NCI-H345 treated with DMSO at 0.1 percent for 48 hours (cell line): ENCODE results near the gene TAL1.

ENCODE experiments used
- DNase-seq: peaks from one replicate; lab custom pipeline; 2025; ENCODE audit not compliant: unreplicated experiment; lab: John Stamatoyannopoulos, UW

TAL1 gene

GRCh38 chr1:47229886-47230691 lies 1.9 kb downstream of the TAL1 start:
- no peak for DNase-seq

DNA sequence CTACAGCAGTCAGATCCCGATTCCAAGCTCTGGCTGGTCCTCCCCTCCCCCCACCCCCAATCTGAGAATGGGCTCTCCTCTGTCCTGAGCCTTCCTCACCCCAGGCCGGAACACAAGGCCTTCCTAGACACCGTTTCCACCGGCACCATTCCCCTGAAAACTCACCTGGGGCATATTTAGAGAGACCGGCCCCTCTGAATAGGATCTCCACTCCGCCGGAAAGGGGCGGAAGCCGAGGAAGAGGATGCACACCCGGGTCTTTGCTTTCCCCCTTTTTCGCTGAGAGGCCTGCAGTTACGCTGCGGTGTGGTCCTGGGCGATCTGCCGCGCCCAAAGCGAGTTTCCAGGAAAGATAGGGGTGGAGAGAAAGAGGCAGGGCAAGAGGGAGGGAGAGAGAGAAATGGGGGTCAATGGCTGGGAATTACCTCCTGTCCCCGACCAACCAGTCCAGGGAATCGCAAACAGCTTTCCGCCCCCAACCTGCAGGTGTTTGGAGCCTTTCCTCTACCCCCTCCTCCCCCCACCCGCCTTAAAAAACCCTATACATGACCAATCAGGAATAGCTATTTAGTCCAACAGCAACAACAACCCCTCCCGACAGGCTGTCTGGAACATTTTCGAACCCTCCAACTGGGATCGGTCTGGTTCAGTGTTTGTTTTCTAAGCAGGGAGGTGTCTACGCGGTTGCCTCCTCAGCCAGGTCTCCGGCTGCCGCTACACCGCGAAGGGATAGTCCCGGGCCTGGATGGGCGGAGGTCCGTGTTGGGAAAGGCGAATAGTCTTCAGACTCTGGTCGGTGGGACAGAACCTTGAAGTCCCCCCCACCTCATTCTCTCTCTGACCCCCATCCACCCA lies 2.8 kb downstream of the TAL1 start:
- DNase-seq: no peak

DNA sequence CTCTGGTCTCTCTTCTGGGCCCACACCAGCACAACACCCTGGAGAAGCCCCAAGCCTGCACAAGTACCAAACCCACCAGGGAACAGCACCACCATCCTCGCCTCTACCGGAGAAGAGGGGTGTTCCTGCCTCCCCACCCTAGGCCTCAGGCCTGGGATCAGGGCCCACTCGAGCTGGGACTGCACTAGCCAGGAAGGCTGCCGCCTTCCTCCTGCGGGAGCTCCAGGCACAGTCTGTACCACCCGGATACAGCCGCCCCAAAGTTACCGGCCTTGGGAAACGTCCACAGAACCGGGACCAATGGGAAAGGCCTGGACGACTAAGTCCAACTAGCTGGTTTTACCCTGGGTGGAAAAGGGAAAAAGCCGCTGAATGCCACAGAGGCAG lies 3.4 kb downstream of the TAL1 start:
- DNase-seq: no peak

DNA sequence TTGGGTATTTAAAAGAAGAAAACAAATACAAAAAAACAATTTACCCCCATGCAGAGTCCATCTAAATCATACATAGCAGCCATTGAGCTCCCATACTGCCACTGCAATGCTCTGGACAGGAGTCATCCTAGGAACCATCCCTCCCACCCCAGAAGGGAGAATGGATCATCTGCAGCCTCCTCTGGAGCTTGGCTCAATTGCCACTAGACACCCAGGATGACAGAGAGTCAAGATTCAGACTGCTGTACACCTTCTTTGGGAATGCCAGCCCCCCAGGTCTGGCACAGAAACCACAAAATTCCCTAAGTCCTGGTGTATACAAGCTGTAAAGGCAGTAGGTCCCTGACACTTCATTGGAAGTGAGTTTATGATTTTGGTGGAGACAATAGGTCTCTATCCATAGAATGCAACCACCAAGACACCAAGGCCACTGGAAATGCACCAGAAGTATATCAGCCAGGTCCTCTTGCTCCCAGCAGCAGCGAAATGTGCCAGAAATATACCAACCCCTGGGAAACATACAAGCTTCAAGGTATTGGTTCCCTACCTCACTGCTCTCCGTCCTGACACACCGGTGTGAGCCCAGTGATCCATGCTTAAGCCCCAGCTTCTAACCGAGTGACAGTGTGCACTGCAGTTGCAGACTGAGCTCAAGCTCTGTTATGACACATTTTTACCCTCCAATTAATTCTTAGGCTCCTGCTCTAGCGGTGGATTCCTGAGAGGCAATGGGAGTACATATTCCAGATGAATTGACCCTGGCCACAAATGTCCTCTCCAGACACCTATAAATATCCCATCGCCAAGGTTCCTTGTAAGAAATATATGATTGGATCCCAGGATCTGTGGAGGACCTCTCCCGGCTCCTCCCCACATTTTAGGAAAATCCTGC lies 4.4 kb downstream of the TAL1 start:
- DNase-seq: no peak

DNA sequence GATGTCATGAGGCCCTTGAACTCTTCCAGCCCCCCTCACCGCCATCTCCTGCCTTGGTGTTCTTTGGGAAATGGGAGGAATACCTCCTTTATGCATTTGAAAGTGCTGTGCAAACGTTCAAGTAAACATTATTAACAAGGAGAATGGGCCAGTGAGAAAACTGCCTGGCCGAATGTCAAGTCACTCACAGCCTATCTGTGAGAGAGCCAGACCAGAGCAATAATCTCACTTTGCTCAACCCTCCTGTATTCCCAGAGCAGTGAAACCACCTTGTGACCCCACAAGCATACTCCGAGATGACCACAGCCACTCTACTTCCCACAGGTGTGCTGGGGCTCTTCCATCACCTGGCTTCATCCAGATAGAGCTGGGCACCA lies 5.2 kb downstream of the TAL1 start:
- no peak for DNase-seq

GRCh38 chr1:47226121-47226838 lies 5.7 kb downstream of the TAL1 start:
- DNase-seq: no peak

GRCh38 chr1:47225430-47226100 lies 6.5 kb downstream of the TAL1 start:
- no peak for DNase-seq

DNA sequence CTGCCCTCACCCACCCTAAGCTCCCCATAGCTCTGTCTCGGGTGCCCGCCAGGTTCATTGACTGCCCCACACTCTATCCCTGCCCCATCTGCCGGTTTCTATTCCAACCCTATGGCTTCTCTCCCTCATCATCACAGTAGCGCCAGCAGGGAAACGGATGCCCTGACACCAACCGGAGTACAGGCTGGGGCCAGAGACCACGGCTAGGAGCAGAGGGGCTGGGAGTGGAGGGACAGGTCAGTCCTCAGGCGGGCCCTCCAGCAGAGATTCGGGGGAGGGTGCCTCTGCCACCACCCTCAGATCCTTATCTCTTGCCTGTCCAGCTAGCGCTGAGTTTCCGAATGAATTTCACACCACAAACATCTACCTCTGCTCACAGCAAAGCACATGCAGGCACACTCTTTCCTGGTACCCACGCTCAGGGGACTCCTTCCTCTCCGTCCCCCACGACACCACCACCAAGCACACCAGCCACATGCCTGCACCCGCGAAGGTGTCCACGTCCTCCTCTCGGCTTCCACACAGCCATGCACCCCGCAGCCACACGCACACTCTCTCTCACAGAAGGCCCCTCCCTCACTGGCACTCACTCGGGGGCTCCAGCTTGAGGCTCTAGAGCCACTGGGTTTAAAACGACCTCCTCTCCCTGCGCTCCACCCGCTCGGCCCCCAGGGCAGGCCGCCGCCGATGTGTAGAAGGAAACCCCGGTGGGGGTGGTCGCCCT lies 7.2 kb downstream of the TAL1 start:
- DNase-seq: no peak

DNA sequence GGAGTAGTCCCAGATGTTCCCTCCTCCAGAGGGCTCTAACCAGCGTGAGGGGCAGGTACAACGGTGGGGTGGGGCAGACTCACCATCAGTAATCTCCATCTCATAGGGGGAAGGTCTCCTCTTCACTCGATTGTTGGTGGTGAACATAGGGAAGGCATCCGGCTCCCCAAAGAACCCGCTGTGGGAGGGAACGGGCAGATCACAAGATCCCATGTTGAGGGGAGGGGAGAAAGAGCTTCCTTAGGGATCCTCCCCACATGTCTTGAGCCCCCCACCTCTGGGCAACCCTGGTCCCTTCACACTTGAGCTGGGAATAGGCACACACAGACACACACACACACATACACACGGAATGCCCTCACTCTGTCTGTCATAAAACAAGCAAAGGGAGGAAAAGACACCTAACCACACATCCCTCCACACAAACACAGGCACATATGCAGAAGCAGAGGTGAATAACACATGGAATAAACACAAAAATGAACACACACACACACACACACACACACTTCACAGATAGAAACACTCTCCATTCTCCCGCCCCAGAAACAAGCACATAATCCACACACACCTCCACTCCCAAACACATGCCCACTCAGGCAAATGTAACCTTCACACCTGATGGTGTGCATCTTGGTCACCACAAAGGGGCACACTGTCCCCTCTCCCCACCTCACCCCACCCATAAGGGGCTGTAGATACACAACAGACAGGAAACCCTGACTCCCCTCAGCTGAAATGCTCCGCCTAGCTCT lies 7.9 kb downstream of the TAL1 start:
- DNase-seq: no peak

DNA sequence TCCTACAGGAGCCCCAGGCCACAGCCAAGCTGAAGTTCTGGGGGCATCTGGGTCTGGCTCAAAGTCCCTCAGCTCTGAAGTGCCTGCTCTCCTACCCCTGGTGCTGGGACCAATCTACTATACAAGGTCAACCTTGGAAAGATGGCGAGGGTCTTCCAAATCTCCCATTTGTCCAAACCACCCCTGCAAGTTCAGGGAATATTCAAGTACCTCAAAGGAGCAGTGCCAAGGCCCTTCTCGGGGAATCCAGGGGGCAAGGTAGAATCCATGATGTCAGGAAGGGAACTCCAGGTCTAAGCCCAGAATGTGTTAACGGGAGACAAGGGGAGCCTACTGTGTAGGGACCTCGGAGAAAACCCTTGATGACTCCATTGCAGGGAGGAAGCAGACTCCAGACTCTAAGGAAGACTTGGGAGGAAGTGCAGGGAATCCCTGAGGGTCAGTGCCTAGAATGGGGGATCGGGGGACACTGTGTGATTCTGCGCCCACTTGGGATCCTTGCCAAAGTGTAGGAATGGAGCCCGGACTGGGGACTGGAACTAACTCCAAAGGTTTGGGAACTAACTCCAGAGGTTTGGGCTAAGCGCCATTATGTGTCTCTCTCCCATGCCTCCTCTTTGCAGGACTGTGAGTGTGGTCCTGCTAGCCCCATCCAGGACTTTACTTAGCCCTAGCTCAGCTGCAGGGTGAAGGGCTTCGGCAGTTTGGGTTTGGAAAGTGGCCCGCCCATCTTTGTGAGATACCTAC lies 8.7 kb downstream of the TAL1 start:
- no peak for DNase-seq

- no peak for DNase-seq
Measured at GRCh38 chr1:47222476-47222875, 9.5 kb downstream of the TAL1 start.

DNA sequence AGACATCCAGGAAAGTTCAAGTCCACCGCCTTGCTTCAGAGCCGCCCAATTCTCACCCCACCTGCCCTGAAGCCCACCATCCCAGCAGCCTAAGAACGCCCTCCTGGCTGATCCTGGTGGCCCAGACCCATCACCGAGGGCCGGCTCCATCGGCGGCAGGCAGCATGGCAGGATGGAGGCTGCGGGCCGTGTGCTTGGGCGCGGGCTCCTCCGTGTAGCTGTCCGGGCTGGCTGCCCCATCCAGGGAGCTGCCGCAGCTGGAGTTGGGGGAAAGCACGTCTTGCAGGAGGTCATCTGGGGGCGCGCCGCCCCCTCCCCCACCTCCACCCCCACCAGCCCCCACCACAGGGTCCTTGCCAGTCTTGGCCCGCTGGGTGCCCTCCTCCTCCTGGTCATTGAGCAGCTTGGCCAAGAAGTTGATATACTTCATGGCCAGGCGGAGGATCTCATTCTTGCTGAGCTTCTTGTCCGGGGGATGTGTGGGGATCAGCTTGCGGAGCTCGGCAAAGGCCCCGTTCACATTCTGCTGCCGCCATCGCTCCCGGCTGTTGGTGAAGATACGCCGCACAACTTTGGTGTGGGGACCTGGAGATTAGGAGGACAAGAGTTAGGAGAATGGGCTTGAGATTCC lies 12.3 kb downstream of the TAL1 start:
- DNase-seq: no peak

DNA sequence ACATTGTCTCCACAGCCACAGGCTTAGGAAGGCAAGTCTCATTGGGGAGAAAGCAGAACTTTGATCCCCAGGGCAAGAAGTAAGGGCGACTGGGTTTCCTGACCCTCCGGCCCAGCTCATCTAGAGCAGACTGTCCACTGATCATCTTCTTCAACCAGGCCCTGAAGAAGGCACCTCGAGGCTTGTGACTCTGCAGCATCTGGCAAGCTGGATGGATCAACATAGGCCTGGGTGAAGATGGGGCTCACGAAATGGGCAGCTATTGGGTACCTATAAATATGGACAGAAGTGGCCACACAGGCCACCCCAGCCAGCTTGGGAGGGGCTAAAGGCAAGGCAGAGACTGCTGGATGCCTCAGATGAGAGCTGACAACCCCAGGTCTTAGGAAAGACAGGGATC lies 13.0 kb downstream of the TAL1 start:
- DNase-seq: no peak

- DNase-seq: peak; percentile 26
Measured at GRCh38 chr1:47216278-47217059, 15.6 kb downstream of the TAL1 start.

GRCh38 chr1:47215713-47216112 lies 16.3 kb downstream of the TAL1 start:
- no peak for DNase-seq

DNA sequence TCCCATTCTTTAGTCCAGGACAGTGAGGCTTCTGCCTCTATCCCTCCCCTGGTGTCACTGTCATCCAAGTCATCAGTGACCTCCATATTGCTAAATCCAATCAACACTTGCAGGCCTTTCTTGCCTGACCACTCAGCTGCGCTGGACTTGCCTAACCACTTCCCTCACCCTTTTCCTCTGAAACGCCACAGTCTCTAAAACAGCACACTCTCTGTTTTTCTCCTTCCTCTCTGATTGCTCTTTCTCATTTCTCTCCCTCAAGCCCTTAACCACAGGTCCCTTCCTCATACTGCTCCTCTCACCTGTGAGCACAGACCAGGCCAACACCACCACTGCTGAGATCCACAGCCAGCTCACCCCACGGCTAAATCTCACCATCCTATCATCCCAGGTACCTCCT lies 17.5 kb downstream of the TAL1 start:
- DNase-seq: no peak
